Astrocyte of the cerebellum (primary cell): ENCODE results near the gene SEC16A.
"Not testable (repeated sequence)": the region's sequence is repeated elsewhere in the genome, so short reads cannot be mapped to it uniquely, and the experiment has no call there.

Experiments used
- DNase-seq: peaks from one replicate; pipeline ENCODE4 v3.0.0-alpha.2; 2011; ENCODE audit warnings: low read depth
- H3K4me3 ChIP-seq: 2 replicates; pipeline ENCODE4 v1.5.1; 2011; ENCODE audit warnings: mild to moderate bottlenecking, low read depth, low read length, moderate library complexity
- CTCF ChIP-seq: IDR thresholded peaks from 2 replicates; pipeline ENCODE4 v1.5.1; 2012; ENCODE audit warnings: low read length, low read depth, moderate library complexity, mild to moderate bottlenecking; ENCODE audit errors: missing control alignments
- in situ Hi-C: cut with HindIII; loops from 2 replicates; pipeline ENCODE4 v1.10.0; 2017; ENCODE audit warnings: low sequenced_read_pairs

The SEC16A gene

GRCh38 chr9:136416427-136416826 lies 66.4 kb downstream of the SEC16A start:
- in situ Hi-C loops = no loop called here
- no peak overlapping the region for H3K4me3 ChIP-seq
- no peak for TF ChIP-seq CTCF

GRCh38 chr9:136412962-136413361 lies 69.9 kb downstream of the SEC16A start:
- DNase-seq = no peak
- in situ Hi-C loops = no loop called here
- no peak overlapping the region for H3K4me3 ChIP-seq
- TF ChIP-seq CTCF = no peak

More at GRCh38 chr9:136416427-136416826, 66.4 kb downstream of the SEC16A start:
- DNase-seq = no peak

- no peak for TF ChIP-seq CTCF
- peak overlapping the region; percentile 99 for H3K4me3 ChIP-seq
- in situ Hi-C loops = no loop called here
- no peak for DNase-seq
These were observed 71.5 kb downstream of the SEC16A start for GRCh38 chr9:136411378-136411777.

- peak within 1 kb of the TSS; percentile 99 for H3K4me3 ChIP-seq
- in situ Hi-C loops = no loop called here
- peak; percentile 64 for DNase-seq
- no peak for TF ChIP-seq CTCF
These were observed 72.1 kb downstream of the SEC16A start, which contains the start of the genes ENTR1 and PMPCA for GRCh38 chr9:136410500-136411287. Gene ENTR1, minus strand, starts transcription at chr9:136410614. Its CDS starts 217 bp downstream, at chr9:136410397. Gene PMPCA, plus strand, starts transcription at chr9:136410658. Its CDS starts 11 bp downstream, at chr9:136410669.

- peak overlapping the region; percentile 99 for H3K4me3 ChIP-seq
- DNase-seq = no peak
- in situ Hi-C loops = no loop called here
- TF ChIP-seq CTCF = no peak
These were observed 73.0 kb downstream of the SEC16A start for GRCh38 chr9:136409557-136410455.

GRCh38 chr9:136407911-136408310 lies 74.9 kb downstream of the SEC16A start:
- H3K4me3 ChIP-seq = no peak overlapping the region
- in situ Hi-C loops = no loop called here
- TF ChIP-seq CTCF = no peak
- DNase-seq = no peak

- in situ Hi-C loops, H3K4me3 ChIP-seq: not testable (repeated sequence)
These were observed 75.8 kb downstream of the SEC16A start for GRCh38 chr9:136407061-136407460.

GRCh38 chr9:136405904-136406303 lies 76.9 kb downstream of the SEC16A start:
- DNase-seq, H3K4me3 ChIP-seq, in situ Hi-C loops: not testable (repeated sequence)

More at GRCh38 chr9:136407061-136407460, 75.8 kb downstream of the SEC16A start:
- not testable (repeated sequence) for DNase-seq
